Transverse colon (tissue), 4 donors: ENCODE measurements around the gene MAGI2.

Experiments
- EP300 ChIP-seq: sonication (generic); formaldehyde crosslinking; IDR thresholded peaks from one replicate; pipeline ENCODE4 v1.6.1; 2017; ENCODE audit warnings: antibody characterized with exemption, low read depth
- POLR2A ChIP-seq: fragments of 450-650 bp; IDR thresholded peaks from one replicate; pipeline ENCODE4 v1.6.1; 2016; ENCODE audit warnings: antibody characterized with exemption, mild to moderate bottlenecking, moderate library complexity
- POLR2AphosphoS5 ChIP-seq, 3 donors: sonication (generic); formaldehyde crosslinking; IDR thresholded peaks; one replicate each; pipeline ENCODE4 v1.6.1; 2016; ENCODE audit warnings: antibody characterized with exemption in 3 of 3
- TF ChIP-seq, protein P1 (sequence below), 5 experiments: fragments of 200-600 bp in 3 of 5; fragments of 450-650 bp in 2 of 5; sonication (generic) in 3 of 5; IDR thresholded peaks; 1 replicate in 2 of 5; 2 replicates in 3 of 5; pipeline ENCODE4 v1.5.1; 2016 to 2017; ENCODE audit warnings: antibody characterized with exemption in 5 of 5, inconsistent platforms in 3 of 5, mild to moderate bottlenecking in 2 of 5, moderate library complexity in 1 of 5

DNA sequence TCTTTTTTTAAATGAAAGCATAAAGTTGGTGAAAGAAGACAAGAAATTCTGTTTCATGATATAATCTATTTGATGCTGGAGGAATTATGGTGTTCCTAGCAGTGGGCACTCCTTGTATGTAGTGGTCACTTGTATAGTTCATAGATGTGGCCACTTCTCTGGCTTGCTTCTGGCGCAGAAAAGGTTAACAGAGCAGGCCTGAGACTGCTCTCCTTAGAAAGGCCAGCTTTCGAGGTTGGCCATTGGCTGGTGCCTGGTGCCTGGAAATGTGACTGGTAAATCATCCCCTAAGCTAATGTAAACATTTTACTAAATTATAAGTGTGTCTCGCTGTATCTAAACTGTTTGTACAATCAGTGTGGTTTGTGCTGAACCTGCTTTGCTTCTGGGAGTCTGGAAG, 1378.8 kb downstream of the MAGI2 start:
- TF ChIP-seq POLR2AphosphoS5 (IDR thresholded peaks at IDR 0.05) (no peak), POLR2A (no peak), EP300 (no peak)
- TF ChIP-seq, protein P1, sequence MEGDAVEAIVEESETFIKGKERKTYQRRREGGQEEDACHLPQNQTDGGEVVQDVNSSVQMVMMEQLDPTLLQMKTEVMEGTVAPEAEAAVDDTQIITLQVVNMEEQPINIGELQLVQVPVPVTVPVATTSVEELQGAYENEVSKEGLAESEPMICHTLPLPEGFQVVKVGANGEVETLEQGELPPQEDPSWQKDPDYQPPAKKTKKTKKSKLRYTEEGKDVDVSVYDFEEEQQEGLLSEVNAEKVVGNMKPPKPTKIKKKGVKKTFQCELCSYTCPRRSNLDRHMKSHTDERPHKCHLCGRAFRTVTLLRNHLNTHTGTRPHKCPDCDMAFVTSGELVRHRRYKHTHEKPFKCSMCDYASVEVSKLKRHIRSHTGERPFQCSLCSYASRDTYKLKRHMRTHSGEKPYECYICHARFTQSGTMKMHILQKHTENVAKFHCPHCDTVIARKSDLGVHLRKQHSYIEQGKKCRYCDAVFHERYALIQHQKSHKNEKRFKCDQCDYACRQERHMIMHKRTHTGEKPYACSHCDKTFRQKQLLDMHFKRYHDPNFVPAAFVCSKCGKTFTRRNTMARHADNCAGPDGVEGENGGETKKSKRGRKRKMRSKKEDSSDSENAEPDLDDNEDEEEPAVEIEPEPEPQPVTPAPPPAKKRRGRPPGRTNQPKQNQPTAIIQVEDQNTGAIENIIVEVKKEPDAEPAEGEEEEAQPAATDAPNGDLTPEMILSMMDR (IDR thresholded peaks at IDR 0.05): no peak
